ENCODE results near the gene SYNE1.

DNA sequence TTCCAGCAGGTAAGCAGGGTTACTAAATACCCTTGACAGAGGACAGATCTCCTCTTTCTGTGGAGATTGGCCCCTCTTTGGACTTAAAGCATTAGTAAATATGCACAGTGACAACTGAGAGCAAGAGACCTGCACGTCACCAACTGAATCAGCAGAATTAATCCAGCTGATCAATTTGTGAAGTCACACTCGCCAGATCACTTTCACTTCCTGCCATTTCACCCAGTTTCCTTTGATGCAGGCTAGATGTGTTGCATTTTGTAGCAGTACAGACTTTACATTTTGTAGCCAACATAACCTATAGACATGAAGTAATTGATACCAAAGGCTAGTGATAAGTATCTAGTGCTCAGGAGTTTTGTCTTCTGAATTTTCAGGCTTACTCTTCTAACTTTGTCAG, 11.9 kb downstream of the SYNE1 start:
- no peak for TF ChIP-seq POLR2A (IDR thresholded peaks at IDR 0.05; ENCODE audit: low read length)
- TF ChIP-seq GATA1 (IDR thresholded peaks at IDR 0.05; ENCODE audit: low read depth, low read length) = no peak

Data from erythroblast (primary cell).